HepG2 (cell line): ENCODE results near the gene ZNRF3. TPM values are rescaled to one million over a fixed set of nuclear protein-coding genes. Genes with fewer than 3 reads are reported as not detected.

ENCODE experiments used
- CENPT ChIP-seq: sonication (generic); formaldehyde crosslinking; IDR thresholded peaks from 2 replicates; pipeline ENCODE4 v1.8.0; 2022; ENCODE audit warnings: low read depth, mild to moderate bottlenecking, moderate library complexity, missing genetic modification reagents
- CREB3 ChIP-seq: sonication (generic); formaldehyde crosslinking; IDR thresholded peaks from 2 replicates; pipeline ENCODE4 v1.5.0; 2020; ENCODE audit warnings: missing genetic modification reagents
- FOXO1 ChIP-seq: sonication (generic); formaldehyde crosslinking; IDR thresholded peaks from 2 replicates; pipeline ENCODE4 v1.4.0; 2020; ENCODE audit warnings: missing genetic modification reagents
- NFIC ChIP-seq: IDR thresholded peaks from 2 replicates; pipeline ENCODE4 v1.6.1; 2012; ENCODE audit warnings: mild to moderate bottlenecking, low read length, inconsistent platforms
- NFYC ChIP-seq: IDR thresholded peaks from 2 replicates; pipeline ENCODE4 v1.6.1; 2016; ENCODE audit warnings: missing genetic modification reagents, missing compliant biosample characterization
- PRPF4 ChIP-seq: fragments of 200-400 bp; formaldehyde crosslinking; IDR thresholded peaks from 2 replicates; pipeline ENCODE4 v1.6.1; 2016; ENCODE audit warnings: low read length, low read depth; ENCODE audit not compliant: poor library complexity, severe bottlenecking
- SP5 ChIP-seq: IDR thresholded peaks from 2 replicates; pipeline ENCODE4 v1.6.1; 2016; ENCODE audit warnings: low read depth, borderline replicate concordance
- TARDBP ChIP-seq: sonication (generic); formaldehyde crosslinking; IDR thresholded peaks from 2 replicates; pipeline ENCODE4 v1.8.0; 2022; ENCODE audit warnings: mild to moderate bottlenecking, missing genetic modification reagents
- TBX2 ChIP-seq: sonication (generic); formaldehyde crosslinking; IDR thresholded peaks from 2 replicates; pipeline ENCODE4 v1.5.0; 2020; ENCODE audit warnings: missing genetic modification reagents, mild to moderate bottlenecking, borderline replicate concordance
- TP53 ChIP-seq: sonication (generic); formaldehyde crosslinking; conservative IDR thresholded peaks from 2 replicates; pipeline ENCODE4 v1.4.0; 2020; ENCODE audit warnings: missing genetic modification reagents
- ZBTB49 ChIP-seq: sonication (generic); formaldehyde crosslinking; IDR thresholded peaks from 2 replicates; pipeline ENCODE4 v1.4.0; 2020; ENCODE audit warnings: missing genetic modification reagents, borderline replicate concordance
- ZFP90 ChIP-seq: sonication (generic); formaldehyde crosslinking; IDR thresholded peaks from 2 replicates; pipeline ENCODE4 v1.8.0; 2022; ENCODE audit warnings: missing genetic modification reagents, mild to moderate bottlenecking, inconsistent platforms, borderline replicate concordance
- ZNF160 ChIP-seq: sonication (generic); formaldehyde crosslinking; IDR thresholded peaks from 2 replicates; pipeline ENCODE4 v1.8.0; 2022; ENCODE audit warnings: mild to moderate bottlenecking, inconsistent platforms, missing genetic modification reagents
- ZNF589 ChIP-seq: sonication (generic); formaldehyde crosslinking; conservative IDR thresholded peaks from 2 replicates; pipeline ENCODE4 v1.8.0; 2022; ENCODE audit warnings: mild to moderate bottlenecking, moderate library complexity, missing genetic modification reagents
- ZNF737 ChIP-seq: sonication (generic); formaldehyde crosslinking; IDR thresholded peaks from 2 replicates; pipeline ENCODE4 v1.5.0; 2020; ENCODE audit warnings: missing genetic modification reagents, mild to moderate bottlenecking, borderline replicate concordance
- ZNF773 ChIP-seq: sonication (generic); formaldehyde crosslinking; IDR thresholded peaks from 2 replicates; pipeline ENCODE4 v1.4.0; 2020; ENCODE audit warnings: missing genetic modification reagents, borderline replicate concordance
- ZNF883 ChIP-seq: sonication (generic); formaldehyde crosslinking; IDR thresholded peaks from 2 replicates; pipeline ENCODE4 v1.5.1; 2020; ENCODE audit warnings: mild to moderate bottlenecking, missing genetic modification reagents; ENCODE audit errors: not compliant biosample characterization
- polyA plus RNA-seq, 8 experiments: library from polyadenylated mRNA; depleted of rRNA in 3 of 8; stranded (reverse) in 7 of 8; unstranded in 1 of 8; fragments of >200 nt; fragmentation: Illumina TruSeq in 4 of 8; extraction: Trizol in 4 of 8; gene quantifications; 2 replicates each; pipeline versions ENCODE4 v1.2.1 to v1.2.3, GENCODE V29; 2011 to 2016; ENCODE audit warnings: low read depth in 4 of 8, missing spikeins in 1 of 8, mixed read lengths in 1 of 8; ENCODE audit not compliant: insufficient read depth in 1 of 8
- total RNA-seq, 5 experiments: library from RNA; depleted of rRNA; stranded (reverse); fragments of >200 nt; fragmentation: Illumina TruSeq; extraction: Trizol; gene quantifications; 2 replicates each; pipeline ENCODE4 v1.2.3, GENCODE V29; 2016; ENCODE audit warnings: low read depth in 1 of 5
- TF ChIP-seq, protein P1 (sequence below): sonication (generic); formaldehyde crosslinking; IDR thresholded peaks from 2 replicates; pipeline ENCODE4 v1.4.0; 2020; ENCODE audit warnings: missing genetic modification reagents, borderline replicate concordance
- TF ChIP-seq, protein P2 (sequence below): sonication (generic); formaldehyde crosslinking; IDR thresholded peaks from 2 replicates; pipeline ENCODE4 v1.5.0; 2020; ENCODE audit warnings: missing genetic modification reagents
- TF ChIP-seq, protein P3 (sequence below): sonication (generic); formaldehyde crosslinking; conservative IDR thresholded peaks from 2 replicates; pipeline ENCODE4 v1.4.0; 2020; ENCODE audit warnings: missing genetic modification reagents

ZNRF3 gene
- total and polyA plus RNA-seq, 2 of the 13 experiments (the other 11 are each of a cell fraction or from before 2014, with no cell fraction given): 20.3 to 36.7 TPM

DNA sequence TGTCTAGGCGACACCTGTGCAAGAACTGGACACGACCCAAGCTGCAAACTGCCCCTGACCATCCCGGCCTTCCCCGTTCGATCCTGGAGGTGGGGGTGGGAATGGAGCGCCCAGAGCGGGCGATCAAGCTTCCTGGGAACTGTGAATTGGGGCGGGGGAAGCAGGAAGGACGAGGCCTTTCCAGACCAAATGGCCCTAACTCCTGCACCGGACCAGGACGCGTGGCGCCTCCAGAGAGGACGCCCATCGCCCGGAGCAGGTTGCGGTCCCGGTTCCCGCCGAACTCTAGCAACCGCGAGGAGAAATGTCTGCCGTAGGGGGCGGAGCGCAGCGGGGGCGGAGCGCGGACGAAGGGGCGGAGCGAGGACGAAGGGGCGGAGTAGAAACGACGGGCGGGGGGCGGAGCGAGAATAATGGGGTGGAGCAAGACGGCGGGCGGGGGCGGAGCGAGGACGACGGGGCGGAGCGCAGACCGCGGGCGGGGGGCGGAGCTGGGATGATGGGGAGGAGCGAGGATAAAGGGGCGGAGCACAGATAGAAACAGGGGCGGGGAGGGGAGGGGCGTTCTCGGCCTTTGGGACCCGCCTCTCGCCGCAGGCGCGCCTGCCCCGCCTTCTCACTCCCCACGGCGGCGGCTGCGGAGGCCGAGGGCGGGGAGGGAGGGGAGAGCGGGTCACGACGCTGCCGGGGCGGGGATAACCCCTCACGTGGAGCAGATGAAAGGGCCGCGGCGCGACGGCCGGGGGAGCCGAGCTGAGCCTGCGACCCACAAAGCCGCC, at the start of gene ZNRF3 (continued):
- TF ChIP-seq, protein P1, sequence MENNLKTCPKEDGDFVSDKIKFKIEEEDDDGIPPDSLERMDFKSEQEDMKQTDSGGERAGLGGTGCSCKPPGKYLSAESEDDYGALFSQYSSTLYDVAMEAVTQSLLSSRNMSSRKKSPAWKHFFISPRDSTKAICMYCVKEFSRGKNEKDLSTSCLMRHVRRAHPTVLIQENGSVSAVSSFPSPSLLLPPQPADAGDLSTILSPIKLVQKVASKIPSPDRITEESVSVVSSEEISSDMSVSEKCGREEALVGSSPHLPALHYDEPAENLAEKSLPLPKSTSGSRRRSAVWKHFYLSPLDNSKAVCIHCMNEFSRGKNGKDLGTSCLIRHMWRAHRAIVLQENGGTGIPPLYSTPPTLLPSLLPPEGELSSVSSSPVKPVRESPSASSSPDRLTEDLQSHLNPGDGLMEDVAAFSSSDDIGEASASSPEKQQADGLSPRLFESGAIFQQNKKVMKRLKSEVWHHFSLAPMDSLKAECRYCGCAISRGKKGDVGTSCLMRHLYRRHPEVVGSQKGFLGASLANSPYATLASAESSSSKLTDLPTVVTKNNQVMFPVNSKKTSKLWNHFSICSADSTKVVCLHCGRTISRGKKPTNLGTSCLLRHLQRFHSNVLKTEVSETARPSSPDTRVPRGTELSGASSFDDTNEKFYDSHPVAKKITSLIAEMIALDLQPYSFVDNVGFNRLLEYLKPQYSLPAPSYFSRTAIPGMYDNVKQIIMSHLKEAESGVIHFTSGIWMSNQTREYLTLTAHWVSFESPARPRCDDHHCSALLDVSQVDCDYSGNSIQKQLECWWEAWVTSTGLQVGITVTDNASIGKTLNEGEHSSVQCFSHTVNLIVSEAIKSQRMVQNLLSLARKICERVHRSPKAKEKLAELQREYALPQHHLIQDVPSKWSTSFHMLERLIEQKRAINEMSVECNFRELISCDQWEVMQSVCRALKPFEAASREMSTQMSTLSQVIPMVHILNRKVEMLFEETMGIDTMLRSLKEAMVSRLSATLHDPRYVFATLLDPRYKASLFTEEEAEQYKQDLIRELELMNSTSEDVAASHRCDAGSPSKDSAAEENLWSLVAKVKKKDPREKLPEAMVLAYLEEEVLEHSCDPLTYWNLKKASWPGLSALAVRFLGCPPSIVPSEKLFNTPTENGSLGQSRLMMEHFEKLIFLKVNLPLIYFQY: no peak
- peak; percentile 71; the same call in 1 of the 2 replicates for TF ChIP-seq TBX2 (CRISPR knock-in tag)
- no peak for TF ChIP-seq ZNF589 (CRISPR knock-in tag)
- TF ChIP-seq ZNF160: no peak; the same call in 1 of the 2 replicates
- TF ChIP-seq, protein P2, sequence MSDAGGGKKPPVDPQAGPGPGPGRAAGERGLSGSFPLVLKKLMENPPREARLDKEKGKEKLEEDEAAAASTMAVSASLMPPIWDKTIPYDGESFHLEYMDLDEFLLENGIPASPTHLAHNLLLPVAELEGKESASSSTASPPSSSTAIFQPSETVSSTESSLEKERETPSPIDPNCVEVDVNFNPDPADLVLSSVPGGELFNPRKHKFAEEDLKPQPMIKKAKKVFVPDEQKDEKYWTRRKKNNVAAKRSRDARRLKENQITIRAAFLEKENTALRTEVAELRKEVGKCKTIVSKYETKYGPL (CRISPR knock-in tag): no peak
- TF ChIP-seq TP53 (CRISPR knock-in tag): no peak
- TF ChIP-seq, protein P3, sequence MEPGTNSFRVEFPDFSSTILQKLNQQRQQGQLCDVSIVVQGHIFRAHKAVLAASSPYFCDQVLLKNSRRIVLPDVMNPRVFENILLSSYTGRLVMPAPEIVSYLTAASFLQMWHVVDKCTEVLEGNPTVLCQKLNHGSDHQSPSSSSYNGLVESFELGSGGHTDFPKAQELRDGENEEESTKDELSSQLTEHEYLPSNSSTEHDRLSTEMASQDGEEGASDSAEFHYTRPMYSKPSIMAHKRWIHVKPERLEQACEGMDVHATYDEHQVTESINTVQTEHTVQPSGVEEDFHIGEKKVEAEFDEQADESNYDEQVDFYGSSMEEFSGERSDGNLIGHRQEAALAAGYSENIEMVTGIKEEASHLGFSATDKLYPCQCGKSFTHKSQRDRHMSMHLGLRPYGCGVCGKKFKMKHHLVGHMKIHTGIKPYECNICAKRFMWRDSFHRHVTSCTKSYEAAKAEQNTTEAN (CRISPR knock-in tag): no peak
- no peak for TF ChIP-seq NFIC
- peak; percentile 68 for TF ChIP-seq FOXO1 (CRISPR knock-in tag)
- no peak for TF ChIP-seq ZNF883 (CRISPR knock-in tag)
- TF ChIP-seq PRPF4: no peak
- no peak for TF ChIP-seq CREB3 (CRISPR knock-in tag)
- peak; percentile 97 for TF ChIP-seq SP5
- no peak for TF ChIP-seq ZFP90
- TF ChIP-seq ZNF773 (CRISPR knock-in tag): peak; percentile 56; the same call in 1 of the 2 replicates
- TF ChIP-seq ZBTB49 (CRISPR knock-in tag): no peak
- TF ChIP-seq TARDBP: peak; percentile 33; the same call in 1 of the 2 replicates
- TF ChIP-seq NFYC (CRISPR knock-in tag): no peak
- no peak for TF ChIP-seq ZNF737 (CRISPR knock-in tag)
- TF ChIP-seq CENPT (CRISPR knock-in tag): no peak
